ENCODE data around the gene ZBTB20.

Gene ZBTB20

GRCh38 chr3:114427285-114428043 is 719.6 kb downstream of the ZBTB20 start:
- DNase-seq (ENCODE audit: low read depth, low spot score), result no peak
- Histone ChIP-seq H3K4me3 (ENCODE audit: low read length) (no peak overlapping the region), H3K27ac (ENCODE audit: low read length) (no peak overlapping the region), H3K4me1 (ENCODE audit: control insufficient read depth, insufficient read depth, low read length) (0 out of 2 replicates have a peak, but pooled peaks cover 1% of the 10 kb centered on the region), H3K27me3 (ENCODE audit: control insufficient read depth, insufficient read depth, low read length) (no peaks in the 10 kb centered on the region), H3K36me3 (ENCODE audit: control insufficient read depth, insufficient read depth, low read length) (no peaks in the 10 kb centered on the region), H3K9me3 (ENCODE audit: control insufficient read depth, insufficient read depth, low read length) (no peaks in the 10 kb centered on the region)
- no CpG with 5 or more reads among the region's 8 CpGs for WGBS (ENCODE audit: insufficient coverage, insufficient read length)

GRCh38 chr3:114424337-114424736 is 722.8 kb downstream of the ZBTB20 start:
- WGBS (ENCODE audit: insufficient coverage, insufficient read length), result no CpG with 5 or more reads among the region's 8 CpGs
- Histone ChIP-seq H3K36me3 (ENCODE audit: control insufficient read depth, insufficient read depth, low read length) (no peaks in the 10 kb centered on the region), H3K27me3 (ENCODE audit: control insufficient read depth, insufficient read depth, low read length) (no peaks in the 10 kb centered on the region), H3K4me1 (ENCODE audit: control insufficient read depth, insufficient read depth, low read length) (0 out of 2 replicates have a peak, but pooled peaks cover 1% of the 10 kb centered on the region), H3K9me3 (ENCODE audit: control insufficient read depth, insufficient read depth, low read length) (no peaks in the 10 kb centered on the region), H3K27ac (ENCODE audit: low read length) (no peak overlapping the region), H3K4me3 (ENCODE audit: low read length) (no peak overlapping the region)
- no peak for DNase-seq (ENCODE audit: low read depth, low spot score)

GRCh38 chr3:114421204-114421603 is 725.9 kb downstream of the ZBTB20 start:
- Histone ChIP-seq H3K4me3 (ENCODE audit: low read length) (no peak overlapping the region), H3K27ac (ENCODE audit: low read length) (no peak overlapping the region), H3K36me3 (ENCODE audit: control insufficient read depth, insufficient read depth, low read length) (no peaks in the 10 kb centered on the region), H3K4me1 (ENCODE audit: control insufficient read depth, insufficient read depth, low read length) (no peaks in the 10 kb centered on the region), H3K27me3 (ENCODE audit: control insufficient read depth, insufficient read depth, low read length) (no peaks in the 10 kb centered on the region), H3K9me3 (ENCODE audit: control insufficient read depth, insufficient read depth, low read length) (no peaks in the 10 kb centered on the region)
- no CpG with 5 or more reads among the region's 7 CpGs for WGBS (ENCODE audit: insufficient coverage, insufficient read length)
- no peak for DNase-seq (ENCODE audit: low read depth, low spot score)

GRCh38 chr3:114420072-114420471 is 727.0 kb downstream of the ZBTB20 start:
- DNase-seq (ENCODE audit: low read depth, low spot score), result no peak
- no peaks in the 10 kb centered on the region for H3K9me3 ChIP-seq (ENCODE audit: control insufficient read depth, insufficient read depth, low read length)
- WGBS (ENCODE audit: insufficient coverage, insufficient read length), result no CpG with 5 or more reads among the region's 3 CpGs
- no peak overlapping the region for H3K4me3 ChIP-seq (ENCODE audit: low read length)
- H3K27me3 ChIP-seq (ENCODE audit: control insufficient read depth, insufficient read depth, low read length), result no peaks in the 10 kb centered on the region
- H3K4me1 ChIP-seq (ENCODE audit: control insufficient read depth, insufficient read depth, low read length), result no peaks in the 10 kb centered on the region
- no peak overlapping the region for H3K27ac ChIP-seq (ENCODE audit: low read length)
- H3K36me3 ChIP-seq (ENCODE audit: control insufficient read depth, insufficient read depth, low read length), result no peaks in the 10 kb centered on the region

- DNase-seq (ENCODE audit: low read depth, low spot score), result peak; percentile 29
- H3K27me3 ChIP-seq (ENCODE audit: control insufficient read depth, insufficient read depth, low read length), result no peaks in the 10 kb centered on the region
- H3K36me3 ChIP-seq (ENCODE audit: control insufficient read depth, insufficient read depth, low read length), result no peaks in the 10 kb centered on the region
- H3K4me3 ChIP-seq (ENCODE audit: low read length), result no peak overlapping the region
- no peak overlapping the region for H3K27ac ChIP-seq (ENCODE audit: low read length)
- no peaks in the 10 kb centered on the region for H3K9me3 ChIP-seq (ENCODE audit: control insufficient read depth, insufficient read depth, low read length)
- no peaks in the 10 kb centered on the region for H3K4me1 ChIP-seq (ENCODE audit: control insufficient read depth, insufficient read depth, low read length)
- no CpG with 5 or more reads among the region's 8 CpGs for WGBS (ENCODE audit: insufficient coverage, insufficient read length)
Measured at GRCh38 chr3:114418724-114419543, 728.2 kb downstream of the ZBTB20 start.

- H3K27me3 ChIP-seq (ENCODE audit: control insufficient read depth, insufficient read depth, low read length), result no peaks in the 10 kb centered on the region
- H3K9me3 ChIP-seq (ENCODE audit: control insufficient read depth, insufficient read depth, low read length), result no peaks in the 10 kb centered on the region
- H3K36me3 ChIP-seq (ENCODE audit: control insufficient read depth, insufficient read depth, low read length), result no peaks in the 10 kb centered on the region
- no peak overlapping the region for H3K27ac ChIP-seq (ENCODE audit: low read length)
- no peaks in the 10 kb centered on the region for H3K4me1 ChIP-seq (ENCODE audit: control insufficient read depth, insufficient read depth, low read length)
- DNase-seq (ENCODE audit: low read depth, low spot score), result no peak
- no peak overlapping the region for H3K4me3 ChIP-seq (ENCODE audit: low read length)
Measured at GRCh38 chr3:114418107-114418506, 729.0 kb downstream of the ZBTB20 start.

- Histone ChIP-seq H3K9me3 (ENCODE audit: control insufficient read depth, insufficient read depth, low read length) (no peaks in the 10 kb centered on the region), H3K27ac (ENCODE audit: low read length) (no peak overlapping the region), H3K27me3 (ENCODE audit: control insufficient read depth, insufficient read depth, low read length) (no peaks in the 10 kb centered on the region), H3K4me3 (ENCODE audit: low read length) (no peak overlapping the region), H3K36me3 (ENCODE audit: control insufficient read depth, insufficient read depth, low read length) (no peaks in the 10 kb centered on the region), H3K4me1 (ENCODE audit: control insufficient read depth, insufficient read depth, low read length) (no peaks in the 10 kb centered on the region; the same call in 1 of the 2 replicates)
- DNase-seq (ENCODE audit: low read depth, low spot score), result no peak
- WGBS (ENCODE audit: insufficient coverage, insufficient read length), result no CpG with 5 or more reads among the region's 3 CpGs
Measured at GRCh38 chr3:114417675-114418074, 729.4 kb downstream of the ZBTB20 start.

GRCh38 chr3:114417265-114417664 is 729.8 kb downstream of the ZBTB20 start:
- H3K36me3 ChIP-seq (ENCODE audit: control insufficient read depth, insufficient read depth, low read length), result no peaks in the 10 kb centered on the region
- peaks cover 2% of the 10 kb centered on the region; the same call in 1 of the 2 replicates for H3K4me1 ChIP-seq (ENCODE audit: control insufficient read depth, insufficient read depth, low read length)
- H3K27ac ChIP-seq (ENCODE audit: low read length), result no peak overlapping the region
- H3K9me3 ChIP-seq (ENCODE audit: control insufficient read depth, insufficient read depth, low read length), result no peaks in the 10 kb centered on the region
- no peak for DNase-seq (ENCODE audit: low read depth, low spot score)
- WGBS (ENCODE audit: insufficient coverage, insufficient read length), result no CpG with 5 or more reads among the region's 5 CpGs
- H3K27me3 ChIP-seq (ENCODE audit: control insufficient read depth, insufficient read depth, low read length), result no peaks in the 10 kb centered on the region
- no peak overlapping the region for H3K4me3 ChIP-seq (ENCODE audit: low read length)

GRCh38 chr3:114411811-114412803 is 735.0 kb downstream of the ZBTB20 start:
- Histone ChIP-seq H3K36me3 (ENCODE audit: control insufficient read depth, insufficient read depth, low read length) (no peaks in the 10 kb centered on the region), H3K27ac (ENCODE audit: low read length) (no peak overlapping the region), H3K27me3 (ENCODE audit: control insufficient read depth, insufficient read depth, low read length) (no peaks in the 10 kb centered on the region), H3K4me1 (ENCODE audit: control insufficient read depth, insufficient read depth, low read length) (peaks cover 4% of the 10 kb centered on the region; the same call in 1 of the 2 replicates), H3K9me3 (ENCODE audit: control insufficient read depth, insufficient read depth, low read length) (no peaks in the 10 kb centered on the region), H3K4me3 (ENCODE audit: low read length) (no peak overlapping the region)
- WGBS (ENCODE audit: insufficient coverage, insufficient read length), result 100% methylated on average over 1 of the region's 9 CpGs
- DNase-seq (ENCODE audit: low read depth, low spot score), result no peak

- DNase-seq (ENCODE audit: low read depth, low spot score), result no peak
- Histone ChIP-seq H3K27ac (ENCODE audit: low read length) (no peak overlapping the region), H3K9me3 (ENCODE audit: control insufficient read depth, insufficient read depth, low read length) (no peaks in the 10 kb centered on the region), H3K36me3 (ENCODE audit: control insufficient read depth, insufficient read depth, low read length) (no peaks in the 10 kb centered on the region), H3K4me3 (ENCODE audit: low read length) (no peak overlapping the region), H3K4me1 (ENCODE audit: control insufficient read depth, insufficient read depth, low read length) (peaks cover 4% of the 10 kb centered on the region; the same call in 1 of the 2 replicates), H3K27me3 (ENCODE audit: control insufficient read depth, insufficient read depth, low read length) (no peaks in the 10 kb centered on the region)
- WGBS (ENCODE audit: insufficient coverage, insufficient read length), result 100% methylated on average over 1 of the region's 3 CpGs
Measured at GRCh38 chr3:114411190-114411668, 735.9 kb downstream of the ZBTB20 start.
